HG03064 (cell line): ENCODE measurements around the gene GNB3.
"Not testable (repeated sequence)": the region's sequence is repeated elsewhere in the genome, so short reads cannot be mapped to it uniquely, and the experiment has no call there.

Source experiments
- ATAC-seq: cut with Tn5 transposase; IDR thresholded peaks from one replicate; pipeline ENCODE4 v1.9.1; 2021; ENCODE audit warnings: low read depth; ENCODE audit not compliant: unreplicated experiment

GNB3 gene

DNA sequence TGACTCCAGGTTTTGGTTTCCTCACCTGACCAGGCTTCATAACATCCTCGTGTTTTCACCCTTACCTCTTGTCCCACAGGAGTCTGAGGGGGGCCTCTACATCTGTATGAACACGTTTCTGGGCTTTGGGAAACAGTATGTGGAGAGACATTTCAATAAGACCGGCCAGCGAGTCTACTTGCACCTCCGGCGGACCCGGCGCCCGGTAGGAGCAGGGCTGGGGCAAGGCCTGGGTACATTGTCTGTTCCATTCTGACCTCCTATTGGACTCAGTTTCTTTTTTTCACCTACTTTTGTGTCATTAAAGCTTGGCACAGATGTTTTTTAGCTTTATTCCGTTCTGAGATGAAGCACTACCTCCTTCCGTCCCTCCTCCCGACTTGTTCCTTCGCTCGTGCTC lies 14.6 kb downstream of the GNB3 start:
- ATAC-seq, result no peak

GRCh38 chr12:6858799-6859198 lies 18.1 kb downstream of the GNB3 start:
- no peak for ATAC-seq

- ATAC-seq, result no peak
Measured at GRCh38 chr12:6860116-6860515, 19.4 kb downstream of the GNB3 start.

DNA sequence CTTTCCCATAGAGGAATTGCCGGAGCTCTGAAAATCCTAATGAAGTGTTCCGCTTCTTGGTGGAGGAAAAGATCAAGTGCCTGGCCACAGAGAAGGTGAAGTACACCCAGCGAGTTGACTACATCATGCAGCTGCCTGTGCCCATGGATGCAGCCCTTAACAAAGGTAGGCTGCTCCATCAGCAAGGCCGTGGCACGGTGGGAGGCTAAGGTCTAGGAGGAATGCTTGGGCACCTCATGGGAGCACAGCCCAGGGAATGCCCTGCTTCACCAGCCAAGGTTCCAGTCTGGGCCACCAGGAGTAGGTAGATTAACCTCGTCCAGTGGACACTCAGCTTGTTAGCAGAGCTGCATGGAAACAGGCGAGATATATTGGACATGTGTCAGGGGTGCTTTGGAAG lies 20.2 kb downstream of the GNB3 start:
- no peak for ATAC-seq

DNA sequence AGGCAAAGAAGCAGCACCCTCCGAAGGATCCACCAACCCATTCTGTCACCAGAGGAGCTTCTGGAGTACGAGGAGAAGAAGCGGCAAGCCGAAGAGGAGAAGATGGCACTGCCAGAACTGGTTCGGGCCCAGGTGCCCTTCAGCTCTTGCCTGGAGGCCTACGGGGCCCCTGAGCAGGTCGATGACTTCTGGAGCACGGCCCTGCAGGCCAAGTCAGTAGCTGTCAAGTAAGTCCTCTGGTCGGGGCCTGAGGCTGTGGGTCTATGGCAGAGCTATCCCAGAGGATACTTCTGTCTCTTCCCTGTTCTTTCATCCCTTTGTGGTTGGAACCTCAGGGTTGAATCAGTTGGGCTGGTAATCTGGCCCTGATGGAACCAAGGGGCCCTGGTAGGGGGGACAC lies 20.7 kb downstream of the GNB3 start:
- no peak for ATAC-seq

DNA sequence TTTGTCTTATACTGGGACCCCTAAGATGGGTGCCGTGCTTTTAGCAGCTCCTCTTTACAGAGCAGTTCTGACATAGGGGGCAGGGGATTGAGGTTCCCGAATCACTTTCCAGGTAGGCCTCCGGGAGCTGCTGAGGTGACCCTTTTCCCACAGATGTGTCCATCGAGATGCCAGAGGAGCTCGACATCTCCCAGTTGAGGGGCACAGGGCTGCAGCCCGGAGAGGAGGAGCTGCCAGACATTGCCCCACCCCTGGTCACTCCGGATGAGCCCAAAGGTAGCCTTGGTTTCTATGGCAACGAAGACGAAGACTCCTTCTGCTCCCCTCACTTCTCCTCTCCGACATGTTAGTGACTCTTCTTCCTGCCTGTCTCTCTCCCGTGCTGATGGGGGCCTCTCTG lies 22.3 kb downstream of the GNB3 start:
- ATAC-seq, result no peak

DNA sequence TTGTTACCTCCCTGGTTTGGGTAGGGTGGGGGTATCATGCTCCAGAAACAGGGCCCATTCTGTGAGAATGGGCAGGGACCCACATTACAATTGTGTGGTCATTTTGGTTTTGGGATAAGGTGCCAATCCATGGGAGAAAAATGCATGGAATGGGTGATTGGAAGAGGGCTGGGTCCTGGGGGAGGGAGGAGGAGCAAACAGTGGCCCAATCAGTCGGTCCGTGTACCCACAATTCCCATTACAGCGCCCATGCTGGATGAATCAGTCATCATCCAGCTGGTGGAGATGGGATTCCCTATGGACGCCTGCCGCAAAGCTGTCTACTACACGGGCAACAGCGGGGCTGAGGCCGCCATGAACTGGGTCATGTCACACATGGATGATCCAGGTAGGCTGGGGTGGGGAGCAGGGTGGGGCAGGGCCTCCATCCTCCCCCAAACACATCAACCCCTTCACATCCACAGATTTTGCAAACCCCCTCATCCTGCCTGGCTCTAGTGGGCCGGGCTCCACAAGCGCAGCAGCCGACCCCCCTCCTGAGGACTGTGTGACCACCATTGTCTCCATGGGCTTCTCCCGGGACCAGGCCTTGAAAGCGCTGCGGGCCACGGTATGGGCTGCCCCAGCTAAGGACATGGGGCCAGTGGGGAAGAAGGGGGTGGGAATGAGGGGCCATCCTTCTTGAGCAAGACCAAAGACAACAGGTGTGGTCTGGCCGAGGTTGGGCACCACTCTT lies 23.0 kb downstream of the GNB3 start:
- no peak for ATAC-seq

- not testable (repeated sequence) for ATAC-seq
Measured at GRCh38 chr12:6865307-6865706, 24.6 kb downstream of the GNB3 start.

DNA sequence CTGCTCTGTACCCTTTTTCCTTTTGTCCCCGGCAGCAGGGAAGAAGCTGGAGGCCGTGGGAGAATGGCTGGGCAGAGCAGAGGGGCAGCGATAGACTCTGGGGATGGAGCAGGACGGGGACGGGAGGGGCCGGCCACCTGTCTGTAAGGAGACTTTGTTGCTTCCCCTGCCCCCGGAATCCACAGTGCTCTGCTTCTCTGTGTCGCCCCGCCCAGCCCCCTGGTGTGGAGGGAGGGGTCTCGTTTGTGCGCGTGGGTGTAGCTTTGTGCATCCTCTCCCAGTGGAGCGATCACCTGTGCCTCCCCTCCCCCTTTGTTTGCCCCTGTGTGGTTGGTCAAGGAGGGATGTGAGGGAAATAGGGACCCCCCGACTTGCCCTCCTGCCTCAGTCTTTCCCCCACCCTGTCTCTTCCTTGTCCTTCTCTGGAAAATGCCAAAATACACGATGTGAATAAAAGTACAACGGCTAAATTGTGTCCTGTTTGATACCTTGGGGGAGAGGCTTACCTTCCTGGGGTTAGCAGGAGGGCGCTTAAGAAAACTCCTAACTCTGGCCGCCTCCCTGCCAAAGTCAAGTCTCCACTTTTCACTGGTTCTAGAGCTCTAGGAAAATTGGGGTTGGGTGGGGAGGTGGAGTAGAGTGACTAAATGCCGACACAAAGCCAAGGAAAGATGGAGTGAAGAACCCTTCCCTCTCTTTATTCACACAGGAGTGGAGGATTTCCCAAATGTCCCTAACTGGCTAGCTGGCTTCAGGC lies 25.6 kb downstream of the GNB3 start:
- no peak for ATAC-seq

DNA sequence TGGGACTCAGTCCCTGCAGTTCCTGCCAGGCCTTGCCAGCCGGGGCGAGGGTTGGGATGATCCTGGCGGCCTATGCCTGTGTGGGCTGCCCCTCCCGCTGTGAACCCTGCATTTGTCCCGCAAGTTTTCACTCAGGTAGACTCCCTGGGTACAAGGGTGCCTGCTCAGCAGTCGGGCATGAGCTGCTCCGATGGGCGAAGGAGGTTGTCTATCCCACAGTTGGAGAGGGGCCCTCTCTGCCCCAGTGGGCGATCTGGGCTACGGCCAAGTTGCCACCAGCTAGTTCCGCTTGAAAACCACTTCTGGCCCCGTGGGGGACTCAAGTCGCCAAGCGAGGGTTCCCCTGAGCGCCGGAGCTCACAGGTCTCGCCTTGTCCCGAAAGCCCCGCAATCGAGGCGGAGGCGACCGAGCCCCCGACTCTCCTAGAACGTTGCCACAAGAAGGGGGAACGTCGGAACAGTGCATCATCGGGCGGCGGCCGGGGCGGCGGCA lies 26.2 kb downstream of the GNB3 start:
- peak; percentile 14 for ATAC-seq

- ATAC-seq, result peak; percentile 46
Measured at GRCh38 chr12:6867413-6868210, 26.9 kb downstream of the GNB3 start, which contains the start of gene TPI1. Gene TPI1, plus strand, starts transcription at chr12:6867531. Its CDS starts 36 bp downstream, at chr12:6867567.

GRCh38 chr12:6868211-6869048 lies 27.7 kb downstream of the GNB3 start:
- ATAC-seq, result no peak

DNA sequence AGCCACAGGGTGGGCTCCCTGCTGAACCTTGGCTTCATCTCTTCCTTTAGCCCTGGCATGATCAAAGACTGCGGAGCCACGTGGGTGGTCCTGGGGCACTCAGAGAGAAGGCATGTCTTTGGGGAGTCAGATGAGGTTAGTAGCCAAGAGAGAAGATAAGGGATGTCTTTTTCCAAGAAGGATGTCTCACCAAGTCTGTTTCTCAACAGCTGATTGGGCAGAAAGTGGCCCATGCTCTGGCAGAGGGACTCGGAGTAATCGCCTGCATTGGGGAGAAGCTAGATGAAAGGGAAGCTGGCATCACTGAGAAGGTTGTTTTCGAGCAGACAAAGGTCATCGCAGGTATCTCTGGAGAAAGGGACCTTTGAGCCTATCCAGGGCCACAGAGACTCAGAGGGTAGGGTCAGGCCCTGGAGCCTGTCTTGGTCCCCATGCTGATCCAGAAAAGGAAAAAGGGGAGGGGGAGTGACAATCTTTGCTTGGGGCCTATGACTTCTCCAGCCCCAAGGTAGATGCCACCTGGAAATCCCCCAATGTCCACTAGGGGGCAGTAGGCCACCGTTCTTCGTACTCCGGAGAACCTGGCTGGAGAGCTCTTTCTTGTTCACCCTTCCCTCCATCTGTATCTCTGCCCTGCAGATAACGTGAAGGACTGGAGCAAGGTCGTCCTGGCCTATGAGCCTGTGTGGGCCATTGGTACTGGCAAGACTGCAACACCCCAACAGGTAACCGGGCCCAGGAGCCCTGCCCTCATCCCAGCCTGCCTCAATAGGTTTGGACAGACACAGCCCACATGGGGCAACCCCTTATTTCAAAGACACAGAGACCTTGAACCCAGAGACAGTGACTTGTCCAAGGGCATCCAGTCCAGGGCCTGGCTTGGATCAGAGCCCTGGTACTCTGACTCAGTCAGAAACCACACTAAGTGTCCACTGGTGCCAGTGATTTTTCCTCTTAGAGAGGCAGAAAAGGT lies 28.6 kb downstream of the GNB3 start:
- no peak for ATAC-seq

DNA sequence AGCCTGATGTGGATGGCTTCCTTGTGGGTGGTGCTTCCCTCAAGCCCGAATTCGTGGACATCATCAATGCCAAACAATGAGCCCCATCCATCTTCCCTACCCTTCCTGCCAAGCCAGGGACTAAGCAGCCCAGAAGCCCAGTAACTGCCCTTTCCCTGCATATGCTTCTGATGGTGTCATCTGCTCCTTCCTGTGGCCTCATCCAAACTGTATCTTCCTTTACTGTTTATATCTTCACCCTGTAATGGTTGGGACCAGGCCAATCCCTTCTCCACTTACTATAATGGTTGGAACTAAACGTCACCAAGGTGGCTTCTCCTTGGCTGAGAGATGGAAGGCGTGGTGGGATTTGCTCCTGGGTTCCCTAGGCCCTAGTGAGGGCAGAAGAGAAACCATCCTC lies 29.6 kb downstream of the GNB3 start:
- ATAC-seq, result not testable (repeated sequence)

GRCh38 chr12:6871052-6871957 lies 30.6 kb downstream of the GNB3 start:
- ATAC-seq, result no peak

GRCh38 chr12:6872073-6873048 lies 31.6 kb downstream of the GNB3 start:
- peak; percentile 30 for ATAC-seq
